ENCODE results near the gene MAST4. TPM values are rescaled to one million over a fixed set of nuclear protein-coding genes. Genes with fewer than 3 reads are reported as not detected.

The MAST4 gene
- total and polyA plus RNA-seq, 2 of the 13 experiments (the other 11 are each of a cell fraction or from before 2014, with no cell fraction given) = 3.4 to 3.7 TPM

GRCh38 chr5:66551338-66551737, 44.9 kb upstream of the MAST4 start:
- H3K36me3 ChIP-seq (replicated peaks in 1 of 2; ENCODE audit: control insufficient read depth in 1 of 2, insufficient read depth in 2 of 2, low read length in 2 of 2) = no peaks in the 10 kb centered on the region
- no peak for TF ChIP-seq ZNF33B (CRISPR knock-in tag; IDR thresholded peaks at IDR 0.05)
- TF ChIP-seq ZNF577 (CRISPR knock-in tag; IDR thresholded peaks at IDR 0.05; ENCODE audit: borderline replicate concordance, low read depth) = no peak
- TF ChIP-seq BRCA1 (CRISPR knock-in tag; IDR thresholded peaks at IDR 0.05) = no peak
- ChIA-PET POLR2A (no interaction called here), CTCF (ENCODE audit: low intra/inter-chr PET ratio, low total read pairs) (no interaction called here)
- H3K9ac ChIP-seq (ENCODE audit: insufficient read depth, low read depth, low read length) = no peak overlapping the region
- in situ Hi-C loops (cut with HindIII; ENCODE audit: extremely low pct_ligation_motif_present, low pct_unique_long_range_greater_than_20kb) = no loop called here
- WGBS (ENCODE audit: low lambda C conversion rate) = 3% methylated on average over 2 of the region's 2 CpGs
- DNase-seq (ENCODE audit: low spot score) (no peak), FAIRE-seq (no peak), ATAC-seq (no peak)
- no peak overlapping the region for H3K27ac ChIP-seq (ENCODE audit: extremely low read length, insufficient read depth, low read length)
- no peaks in the 10 kb centered on the region for H3K79me2 ChIP-seq (ENCODE audit: insufficient read depth, low read length)
- no peaks in the 10 kb centered on the region for H4K20me1 ChIP-seq (ENCODE audit: insufficient read depth, low read length)
- no peaks in the 10 kb centered on the region for H3K27me3 ChIP-seq (ENCODE audit: control insufficient read depth in 1 of 2, insufficient read depth in 2 of 2, low read length in 2 of 2)
- no peak overlapping the region for H3K4me3 ChIP-seq (replicated peaks in 1 of 3; ENCODE audit: insufficient read depth in 1 of 3, low read depth in 2 of 3, low read length in 3 of 3)
- intact Hi-C loops (cut with micrococcal nuclease; ENCODE audit: unreplicated experiment) = no loop called here
- H3K4me2 ChIP-seq (ENCODE audit: low read depth, low read length) = no peak overlapping the region
- no peaks in the 10 kb centered on the region for H3K4me1 ChIP-seq (ENCODE audit: insufficient read depth, low read length)
- H3K9me3 ChIP-seq (ENCODE audit: low read length) = peaks cover 4% of the 10 kb centered on the region
- BruUV-seq (replicated peaks) = no TSS peak
- no peak overlapping the region for H2AFZ ChIP-seq (ENCODE audit: low read length)

GRCh38 chr5:66551945-66552344, 44.2 kb upstream of the MAST4 start:
- no peak for DNase-seq (ENCODE audit: low spot score)
- no TSS peak for BruUV-seq (replicated peaks)
- FAIRE-seq = no peak
- in situ Hi-C loops (cut with HindIII; ENCODE audit: extremely low pct_ligation_motif_present, low pct_unique_long_range_greater_than_20kb) = no loop called here
- Histone ChIP-seq H3K27ac (ENCODE audit: extremely low read length, insufficient read depth, low read length) (no peak overlapping the region), H3K4me3 (replicated peaks in 1 of 3; ENCODE audit: insufficient read depth in 1 of 3, low read depth in 2 of 3, low read length in 3 of 3) (no peak overlapping the region), H3K9ac (ENCODE audit: insufficient read depth, low read depth, low read length) (no peak overlapping the region), H3K9me3 (ENCODE audit: low read length) (peaks cover 4% of the 10 kb centered on the region), H3K27me3 (ENCODE audit: control insufficient read depth in 1 of 2, insufficient read depth in 2 of 2, low read length in 2 of 2) (no peaks in the 10 kb centered on the region), H3K79me2 (ENCODE audit: insufficient read depth, low read length) (no peaks in the 10 kb centered on the region), H4K20me1 (ENCODE audit: insufficient read depth, low read length) (no peaks in the 10 kb centered on the region), H3K36me3 (replicated peaks in 1 of 2; ENCODE audit: control insufficient read depth in 1 of 2, insufficient read depth in 2 of 2, low read length in 2 of 2) (no peaks in the 10 kb centered on the region), H2AFZ (ENCODE audit: low read length) (no peak overlapping the region), H3K4me1 (ENCODE audit: insufficient read depth, low read length) (no peaks in the 10 kb centered on the region), H3K4me2 (ENCODE audit: low read depth, low read length) (no peak overlapping the region)
- ChIA-PET POLR2A (no interaction called here), CTCF (ENCODE audit: low intra/inter-chr PET ratio, low total read pairs) (no interaction called here)
- WGBS (ENCODE audit: low lambda C conversion rate) = 0% methylated on average over 1 of the region's 1 CpG
- no peak for TF ChIP-seq SOX13 (IDR thresholded peaks at IDR 0.05)
- TF ChIP-seq SOX13 (CRISPR knock-in tag; conservative IDR thresholded peaks at IDR 0.05 in 1 of 2, IDR thresholded peaks at IDR 0.05 in 1 of 2) = no peak
- no peak for TF ChIP-seq XBP1 (CRISPR knock-in tag; IDR thresholded peaks at IDR 0.05)
- TF ChIP-seq ZNF263 (CRISPR knock-in tag; IDR thresholded peaks at IDR 0.05) = no peak
- TF ChIP-seq ZNF17 (CRISPR knock-in tag; IDR thresholded peaks at IDR 0.05) = no peak
- no peak for TF ChIP-seq ZNF235 (CRISPR knock-in tag; IDR thresholded peaks at IDR 0.05; ENCODE audit: borderline replicate concordance)
- no peak for TF ChIP-seq TCF7 (IDR thresholded peaks at IDR 0.05; ENCODE audit: low read depth)
- TF ChIP-seq NFYB (CRISPR knock-in tag; IDR thresholded peaks at IDR 0.05) = no peak
- TF ChIP-seq NCOA1 (CRISPR knock-in tag; IDR thresholded peaks at IDR 0.05) = no peak
- no peak for TF ChIP-seq LCORL (IDR thresholded peaks at IDR 0.05)
- no peak for TF ChIP-seq LCORL (CRISPR knock-in tag; IDR thresholded peaks at IDR 0.05)
- no peak for TF ChIP-seq TEAD3 (CRISPR knock-in tag; optimal IDR thresholded peaks at IDR 0.05; ENCODE audit: borderline replicate concordance)
- TF ChIP-seq SIN3B (IDR thresholded peaks at IDR 0.05; ENCODE audit: low read length) = no peak
- TF ChIP-seq ZNF451 (CRISPR knock-in tag; IDR thresholded peaks at IDR 0.05) = no peak
- no peak for TF ChIP-seq DMAP1 (CRISPR knock-in tag; IDR thresholded peaks at IDR 0.05)
- no peak for TF ChIP-seq HNF1A (IDR thresholded peaks at IDR 0.05; ENCODE audit: low read depth)
- no peak for TF ChIP-seq HNF1A (CRISPR knock-in tag; IDR thresholded peaks at IDR 0.05; ENCODE audit: borderline replicate concordance)
- TF ChIP-seq WIZ (CRISPR knock-in tag; IDR thresholded peaks at IDR 0.05) = no peak
- ATAC-seq = no peak
- intact Hi-C loops (cut with micrococcal nuclease; ENCODE audit: unreplicated experiment) = no loop called here

All from HepG2 (cell line).